ENCODE measurements around the gene OIT3. TPM values are rescaled to one million over a fixed set of nuclear protein-coding genes. Genes with fewer than 3 reads are reported as not detected.

The OIT3 gene
- polyA plus RNA-seq, 1 of the 3 experiments (the other 2 are of a cell fraction), result not detected

GRCh38 chr10:72881291-72881690 is 12.2 kb upstream of the OIT3 start:
- CTCF ChIA-PET, result no interaction called here
- H3K9me3 ChIP-seq, result peaks cover 10% of the 10 kb centered on the region
- H2AFZ ChIP-seq (ENCODE audit: low read depth), result no peak overlapping the region
- no peak overlapping the region for H3K4me2 ChIP-seq
- no peaks in the 10 kb centered on the region for H4K20me1 ChIP-seq (ENCODE audit: insufficient read depth)
- H3K27ac ChIP-seq (ENCODE audit: low read depth in 2 of 2, low read length in 1 of 2), result no peak overlapping the region
- H3F3A ChIP-seq (replicated peaks; ENCODE audit: insufficient read depth), result peaks cover 8% of the 10 kb centered on the region
- H3K9me2 ChIP-seq, result no peaks in the 10 kb centered on the region
- POLR2A ChIA-PET, result no interaction called here
- H3K36me3 ChIP-seq (replicated peaks in 1 of 2; ENCODE audit: control insufficient read depth in 1 of 2, insufficient read depth in 2 of 2, low read length in 1 of 2), result peaks cover 9 to 57% of the 10 kb centered on the region in 2 experiments
- 98% methylated on average over 2 of the region's 2 CpGs for WGBS (ENCODE audit: low lambda C conversion rate)
- no peak for DNase-seq
- no peak overlapping the region for H3K9ac ChIP-seq
- H3K4me3 ChIP-seq (ENCODE audit: low read depth in 2 of 2, low read length in 1 of 2), result no peak overlapping the region
- H3K27me3 ChIP-seq (ENCODE audit: insufficient read depth), result no peaks in the 10 kb centered on the region
- H3K4me1 ChIP-seq (ENCODE audit: control insufficient read depth in 1 of 2, insufficient read depth in 2 of 2, low read depth in 1 of 2, low read length in 1 of 2), result no peaks in the 10 kb centered on the region
- TF ChIP-seq TCF12 (IDR thresholded peaks at IDR 0.05) (no peak), IRF3 (IDR thresholded peaks at IDR 0.05; ENCODE audit: low read depth, low read length) (no peak), JUND (IDR thresholded peaks at IDR 0.05) (no peak), GABPA (IDR thresholded peaks at IDR 0.05; ENCODE audit: low read depth) (no peak), RCOR1 (IDR thresholded peaks at IDR 0.05; ENCODE audit: low read length) (no peak)
- no peaks in the 10 kb centered on the region for H3K79me2 ChIP-seq (ENCODE audit: insufficient read depth)

DNA sequence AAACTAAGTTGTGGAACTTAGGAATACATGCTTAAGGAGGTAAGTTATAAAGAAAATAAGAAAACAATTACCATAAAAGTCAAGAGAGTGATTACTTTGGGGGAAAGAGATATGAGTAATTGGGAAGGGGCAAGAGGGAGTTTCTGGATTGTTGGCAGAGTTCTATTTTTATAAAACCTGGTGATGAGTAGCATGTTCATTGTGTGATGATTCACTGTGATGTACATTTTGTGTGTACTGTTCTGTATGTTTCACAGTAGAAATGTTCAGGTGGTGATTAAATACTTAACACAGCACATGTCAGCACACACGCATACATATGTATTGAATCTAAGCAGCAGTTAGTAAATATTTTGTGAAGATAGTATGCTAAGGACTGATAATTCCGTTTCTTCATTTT is 9.7 kb upstream of the OIT3 start:
- peaks cover 35 to 49% of the 10 kb centered on the region in 2 experiments for H3K36me3 ChIP-seq (replicated peaks in 1 of 2; ENCODE audit: control insufficient read depth in 1 of 2, insufficient read depth in 2 of 2, low read length in 1 of 2)
- no peaks in the 10 kb centered on the region for H3K9me2 ChIP-seq
- no peaks in the 10 kb centered on the region for H4K20me1 ChIP-seq (ENCODE audit: insufficient read depth)
- H3K27me3 ChIP-seq (ENCODE audit: insufficient read depth), result no peaks in the 10 kb centered on the region
- WGBS (ENCODE audit: low lambda C conversion rate), result 91% methylated on average over 2 of the region's 2 CpGs
- H3K4me2 ChIP-seq, result no peak overlapping the region
- no peak for TF ChIP-seq GATA2 (CRISPR knock-in tag; IDR thresholded peaks at IDR 0.05)
- TF ChIP-seq, protein P1, sequence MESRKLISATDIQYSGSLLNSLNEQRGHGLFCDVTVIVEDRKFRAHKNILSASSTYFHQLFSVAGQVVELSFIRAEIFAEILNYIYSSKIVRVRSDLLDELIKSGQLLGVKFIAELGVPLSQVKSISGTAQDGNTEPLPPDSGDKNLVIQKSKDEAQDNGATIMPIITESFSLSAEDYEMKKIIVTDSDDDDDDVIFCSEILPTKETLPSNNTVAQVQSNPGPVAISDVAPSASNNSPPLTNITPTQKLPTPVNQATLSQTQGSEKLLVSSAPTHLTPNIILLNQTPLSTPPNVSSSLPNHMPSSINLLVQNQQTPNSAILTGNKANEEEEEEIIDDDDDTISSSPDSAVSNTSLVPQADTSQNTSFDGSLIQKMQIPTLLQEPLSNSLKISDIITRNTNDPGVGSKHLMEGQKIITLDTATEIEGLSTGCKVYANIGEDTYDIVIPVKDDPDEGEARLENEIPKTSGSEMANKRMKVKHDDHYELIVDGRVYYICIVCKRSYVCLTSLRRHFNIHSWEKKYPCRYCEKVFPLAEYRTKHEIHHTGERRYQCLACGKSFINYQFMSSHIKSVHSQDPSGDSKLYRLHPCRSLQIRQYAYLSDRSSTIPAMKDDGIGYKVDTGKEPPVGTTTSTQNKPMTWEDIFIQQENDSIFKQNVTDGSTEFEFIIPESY (IDR thresholded peaks at IDR 0.05; ENCODE audit: borderline replicate concordance, low read depth), result no peak
- no peak for TF ChIP-seq RFX5 (IDR thresholded peaks at IDR 0.05; ENCODE audit: low read length)
- TF ChIP-seq YY1 (IDR thresholded peaks at IDR 0.05; ENCODE audit: low read depth), result no peak
- no peak for TF ChIP-seq FOXJ3 (CRISPR knock-in tag; IDR thresholded peaks at IDR 0.05)
- TF ChIP-seq TCF12 (IDR thresholded peaks at IDR 0.05), result no peak
- TF ChIP-seq PBX3 (IDR thresholded peaks at IDR 0.05), result no peak
- TF ChIP-seq SMC3 (IDR thresholded peaks at IDR 0.05; ENCODE audit: low read depth, low read length), result no peak
- no peak for TF ChIP-seq RAD21 (IDR thresholded peaks at IDR 0.05; ENCODE audit: low read length)
- TF ChIP-seq, protein P2, sequence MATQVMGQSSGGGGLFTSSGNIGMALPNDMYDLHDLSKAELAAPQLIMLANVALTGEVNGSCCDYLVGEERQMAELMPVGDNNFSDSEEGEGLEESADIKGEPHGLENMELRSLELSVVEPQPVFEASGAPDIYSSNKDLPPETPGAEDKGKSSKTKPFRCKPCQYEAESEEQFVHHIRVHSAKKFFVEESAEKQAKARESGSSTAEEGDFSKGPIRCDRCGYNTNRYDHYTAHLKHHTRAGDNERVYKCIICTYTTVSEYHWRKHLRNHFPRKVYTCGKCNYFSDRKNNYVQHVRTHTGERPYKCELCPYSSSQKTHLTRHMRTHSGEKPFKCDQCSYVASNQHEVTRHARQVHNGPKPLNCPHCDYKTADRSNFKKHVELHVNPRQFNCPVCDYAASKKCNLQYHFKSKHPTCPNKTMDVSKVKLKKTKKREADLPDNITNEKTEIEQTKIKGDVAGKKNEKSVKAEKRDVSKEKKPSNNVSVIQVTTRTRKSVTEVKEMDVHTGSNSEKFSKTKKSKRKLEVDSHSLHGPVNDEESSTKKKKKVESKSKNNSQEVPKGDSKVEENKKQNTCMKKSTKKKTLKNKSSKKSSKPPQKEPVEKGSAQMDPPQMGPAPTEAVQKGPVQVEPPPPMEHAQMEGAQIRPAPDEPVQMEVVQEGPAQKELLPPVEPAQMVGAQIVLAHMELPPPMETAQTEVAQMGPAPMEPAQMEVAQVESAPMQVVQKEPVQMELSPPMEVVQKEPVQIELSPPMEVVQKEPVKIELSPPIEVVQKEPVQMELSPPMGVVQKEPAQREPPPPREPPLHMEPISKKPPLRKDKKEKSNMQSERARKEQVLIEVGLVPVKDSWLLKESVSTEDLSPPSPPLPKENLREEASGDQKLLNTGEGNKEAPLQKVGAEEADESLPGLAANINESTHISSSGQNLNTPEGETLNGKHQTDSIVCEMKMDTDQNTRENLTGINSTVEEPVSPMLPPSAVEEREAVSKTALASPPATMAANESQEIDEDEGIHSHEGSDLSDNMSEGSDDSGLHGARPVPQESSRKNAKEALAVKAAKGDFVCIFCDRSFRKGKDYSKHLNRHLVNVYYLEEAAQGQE (IDR thresholded peaks at IDR 0.05; ENCODE audit: low read depth, low read length), result no peak
- no peak for TF ChIP-seq MEF2A (IDR thresholded peaks at IDR 0.05; ENCODE audit: borderline replicate concordance, low read depth)
- TF ChIP-seq ELF1 (IDR thresholded peaks at IDR 0.05), result no peak
- TF ChIP-seq USF2 (IDR thresholded peaks at IDR 0.05; ENCODE audit: borderline replicate concordance, low read depth, low read length), result no peak
- no peak for TF ChIP-seq CHD2 (IDR thresholded peaks at IDR 0.05; ENCODE audit: low read length, partially characterized antibody)
- no peak for TF ChIP-seq IRF3 (IDR thresholded peaks at IDR 0.05; ENCODE audit: low read depth, low read length)
- no peak for TF ChIP-seq FOSL2 (IDR thresholded peaks at IDR 0.05; ENCODE audit: borderline replicate concordance, low read depth)
- H2AFZ ChIP-seq (ENCODE audit: low read depth), result no peak overlapping the region
- H3F3A ChIP-seq (replicated peaks; ENCODE audit: insufficient read depth), result peaks cover 8% of the 10 kb centered on the region
- peaks cover 7% of the 10 kb centered on the region for H3K9me3 ChIP-seq
- no peak for DNase-seq
- H3K9ac ChIP-seq, result no peak overlapping the region
- H3K4me3 ChIP-seq (ENCODE audit: low read depth in 2 of 2, low read length in 1 of 2), result no peak overlapping the region
- H3K79me2 ChIP-seq (ENCODE audit: insufficient read depth), result no peaks in the 10 kb centered on the region
- ChIA-PET POLR2A (no interaction called here), CTCF (no interaction called here)
- H3K27ac ChIP-seq (ENCODE audit: low read depth in 2 of 2, low read length in 1 of 2), result no peak overlapping the region
- H3K4me1 ChIP-seq (ENCODE audit: control insufficient read depth in 1 of 2, insufficient read depth in 2 of 2, low read depth in 1 of 2, low read length in 1 of 2), result no peaks in the 10 kb centered on the region; a peak in 1 of 4 replicates
